CD4-positive, alpha-beta T cell treated with Interleukin-15 for 4 hours (primary cell): Measurements from ENCODE around the gene EIF4G1.

Experiments
- DNase-seq: peaks from one replicate; pipeline ENCODE4 v3.0.0-alpha.2; 2020; ENCODE audit warnings: low spot score

Gene EIF4G1

GRCh38 chr3:184368586-184369183, 54.3 kb downstream of the EIF4G1 start:
- DNase-seq: no peak

- peak; percentile 64 for DNase-seq
Measured at GRCh38 chr3:184371570-184372018, 57.2 kb downstream of the EIF4G1 start.

DNA sequence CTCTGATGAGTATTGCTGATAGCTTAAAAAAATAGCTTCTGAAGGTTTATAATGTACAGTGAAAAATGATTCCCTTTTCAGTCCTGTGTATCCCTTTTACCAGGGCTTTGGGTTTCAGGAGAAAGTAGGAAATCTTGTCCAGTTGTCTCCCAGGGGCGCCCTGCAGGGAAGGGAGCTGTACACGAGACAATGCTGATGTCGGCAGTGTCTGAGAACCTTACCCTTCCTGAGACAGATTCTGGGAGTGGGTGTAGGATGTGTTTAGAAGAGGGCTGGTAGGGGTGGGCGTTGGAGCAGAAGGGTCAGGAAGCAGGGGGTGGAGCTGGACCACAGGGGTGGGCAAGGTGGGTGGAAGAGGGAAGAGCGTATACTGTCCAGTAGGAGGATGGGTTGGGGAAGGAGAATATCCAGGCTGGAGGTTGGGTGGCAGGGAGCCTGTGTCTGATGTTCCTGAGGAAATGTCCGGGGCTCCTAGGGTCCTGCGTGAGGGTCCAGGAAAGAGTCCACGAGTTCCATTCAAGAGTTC, 58.0 kb downstream of the EIF4G1 start:
- DNase-seq: no peak

- no peak for DNase-seq
Measured at GRCh38 chr3:184372911-184373310, 58.5 kb downstream of the EIF4G1 start.

- no peak for DNase-seq
Measured at GRCh38 chr3:184373422-184373821, 59.0 kb downstream of the EIF4G1 start.

- DNase-seq: no peak
Measured at GRCh38 chr3:184375747-184376461, 61.5 kb downstream of the EIF4G1 start.

- DNase-seq: no peak
Measured at GRCh38 chr3:184377374-184377773, 63.0 kb downstream of the EIF4G1 start.

- no peak for DNase-seq
Measured at GRCh38 chr3:184377882-184378445, 63.6 kb downstream of the EIF4G1 start, which contains the start of gene THPO. Gene THPO, minus strand, starts transcription at chr3:184378207. Its CDS starts 1,948 bp downstream, at chr3:184376259.

GRCh38 chr3:184378651-184379357, 64.4 kb downstream of the EIF4G1 start:
- DNase-seq: no peak

DNA sequence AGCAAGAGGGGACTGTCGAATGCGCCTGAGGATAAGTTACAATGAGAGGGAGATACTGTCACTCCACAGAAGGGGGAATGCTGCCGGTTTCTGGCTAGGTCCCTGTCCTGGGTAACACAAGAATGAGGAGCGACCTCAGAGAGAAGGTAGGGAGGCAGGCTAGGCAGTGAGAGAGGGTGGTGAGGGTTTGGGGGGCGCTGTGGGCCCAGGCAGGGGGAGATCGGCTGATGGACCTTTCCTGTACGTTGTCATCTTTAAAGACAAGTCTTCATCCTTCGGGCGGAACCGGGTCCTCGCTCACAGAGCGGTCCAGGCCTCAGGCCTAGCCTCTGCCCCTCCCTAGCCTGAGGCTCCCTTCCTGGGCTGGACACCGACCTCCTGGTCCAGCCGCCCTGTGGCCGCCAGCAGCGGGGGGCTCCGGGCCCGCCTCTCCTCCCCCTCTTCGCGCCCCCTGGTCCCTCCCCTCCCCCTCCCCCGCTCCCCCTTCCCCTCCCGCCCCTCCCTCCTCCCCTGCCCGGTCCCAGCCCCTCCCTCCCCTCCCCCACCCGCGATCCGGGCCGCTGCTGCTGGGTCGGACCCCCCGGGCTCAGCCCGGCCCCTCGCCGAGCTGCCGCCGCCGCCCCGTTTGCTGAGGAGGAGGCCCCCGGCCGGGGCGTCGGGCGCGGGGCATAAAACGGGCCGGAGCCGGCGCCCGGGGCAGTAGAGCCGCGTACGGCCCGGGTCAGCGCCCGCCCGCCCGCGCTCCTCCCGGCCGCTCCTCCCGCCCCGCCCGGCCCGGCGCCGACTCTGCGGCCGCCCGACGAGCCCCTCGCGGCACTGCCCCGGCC, 65.2 kb downstream of the EIF4G1 start, which contains the start of gene CHRD:
TSS of gene CHRD (plus strand) at position 697 of the 827 bp plus-strand sequence. CDS start 265 bp downstream, outside the sequence.
- DNase-seq: no peak

DNA sequence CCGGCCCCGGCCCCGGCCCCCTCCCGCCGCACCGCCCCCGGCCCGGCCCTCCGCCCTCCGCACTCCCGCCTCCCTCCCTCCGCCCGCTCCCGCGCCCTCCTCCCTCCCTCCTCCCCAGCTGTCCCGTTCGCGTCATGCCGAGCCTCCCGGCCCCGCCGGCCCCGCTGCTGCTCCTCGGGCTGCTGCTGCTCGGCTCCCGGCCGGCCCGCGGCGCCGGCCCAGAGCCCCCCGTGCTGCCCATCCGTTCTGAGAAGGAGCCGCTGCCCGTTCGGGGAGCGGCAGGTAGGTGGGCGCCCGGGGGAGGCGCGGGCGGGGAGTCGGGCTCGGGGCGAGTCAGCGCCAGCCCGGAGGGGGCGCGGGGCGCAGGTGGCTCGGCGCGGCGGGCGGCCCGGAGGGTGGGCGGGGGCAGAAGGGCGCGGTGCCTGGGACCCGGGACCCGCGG, 65.8 kb downstream of the EIF4G1 start:
- no peak for DNase-seq

DNA sequence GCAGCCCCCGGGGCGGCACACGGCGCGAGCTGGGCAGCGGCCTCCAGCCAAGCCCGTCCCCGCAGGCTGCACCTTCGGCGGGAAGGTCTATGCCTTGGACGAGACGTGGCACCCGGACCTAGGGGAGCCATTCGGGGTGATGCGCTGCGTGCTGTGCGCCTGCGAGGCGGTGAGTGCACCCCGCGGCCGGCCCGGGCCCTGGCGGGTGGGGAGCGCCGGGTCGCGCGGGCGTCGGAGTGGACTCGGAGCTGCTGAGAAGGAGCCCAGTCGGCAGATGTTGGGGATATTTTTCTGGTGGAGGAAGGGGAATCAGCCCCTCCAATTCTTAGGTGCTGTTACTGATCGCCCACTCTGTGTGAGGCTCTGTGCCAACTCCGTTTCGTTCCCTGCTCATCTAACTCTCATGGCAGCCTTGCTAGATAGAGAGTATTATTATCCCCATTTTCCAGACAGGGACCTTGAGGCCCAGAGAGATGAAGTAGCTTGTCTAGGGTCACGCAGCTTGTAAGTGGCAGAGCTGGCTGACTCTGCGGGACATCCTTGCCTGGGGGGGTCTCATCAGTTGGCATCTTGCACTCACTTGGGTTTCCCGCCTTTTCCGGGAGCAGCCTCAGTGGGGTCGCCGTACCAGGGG, 66.3 kb downstream of the EIF4G1 start:
- no peak for DNase-seq

- DNase-seq: no peak
Measured at GRCh38 chr3:184381261-184382224, 67.1 kb downstream of the EIF4G1 start.

DNA sequence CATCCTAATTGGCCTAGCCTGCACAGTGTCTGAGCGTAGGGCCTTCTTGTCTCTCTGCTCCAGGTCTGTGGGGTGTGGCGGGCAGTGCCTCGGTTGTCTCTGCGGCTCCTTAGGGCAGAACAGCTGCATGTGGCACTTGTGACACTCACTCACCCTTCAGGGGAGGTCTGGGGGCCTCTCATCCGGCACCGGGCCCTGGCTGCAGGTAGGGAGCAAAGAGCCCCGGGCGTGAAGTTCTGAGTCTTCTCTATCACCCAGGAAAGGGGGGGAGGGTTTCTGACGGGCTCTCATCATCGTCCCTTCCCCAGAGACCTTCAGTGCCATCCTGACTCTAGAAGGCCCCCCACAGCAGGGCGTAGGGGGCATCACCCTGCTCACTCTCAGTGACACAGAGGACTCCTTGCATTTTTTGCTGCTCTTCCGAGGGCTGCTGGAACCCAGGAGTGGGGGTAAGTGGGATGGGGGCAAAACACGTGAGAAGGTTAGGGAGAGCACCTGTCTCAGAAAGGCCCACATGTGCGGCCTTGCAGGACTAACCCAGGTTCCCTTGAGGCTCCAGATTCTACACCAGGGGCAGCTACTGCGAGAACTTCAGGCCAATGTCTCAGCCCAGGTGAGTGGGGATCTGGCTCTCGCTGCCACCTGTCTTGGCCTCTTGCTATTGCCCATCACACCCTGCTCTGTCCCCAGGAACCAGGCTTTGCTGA, 68.1 kb downstream of the EIF4G1 start:
- DNase-seq: no peak

GRCh38 chr3:184383033-184383740, 68.8 kb downstream of the EIF4G1 start:
- DNase-seq: no peak

GRCh38 chr3:184384342-184384741, 69.9 kb downstream of the EIF4G1 start:
- DNase-seq: no peak
